Measurements from ENCODE around the gene GM2A.

GM2A gene

DNA sequence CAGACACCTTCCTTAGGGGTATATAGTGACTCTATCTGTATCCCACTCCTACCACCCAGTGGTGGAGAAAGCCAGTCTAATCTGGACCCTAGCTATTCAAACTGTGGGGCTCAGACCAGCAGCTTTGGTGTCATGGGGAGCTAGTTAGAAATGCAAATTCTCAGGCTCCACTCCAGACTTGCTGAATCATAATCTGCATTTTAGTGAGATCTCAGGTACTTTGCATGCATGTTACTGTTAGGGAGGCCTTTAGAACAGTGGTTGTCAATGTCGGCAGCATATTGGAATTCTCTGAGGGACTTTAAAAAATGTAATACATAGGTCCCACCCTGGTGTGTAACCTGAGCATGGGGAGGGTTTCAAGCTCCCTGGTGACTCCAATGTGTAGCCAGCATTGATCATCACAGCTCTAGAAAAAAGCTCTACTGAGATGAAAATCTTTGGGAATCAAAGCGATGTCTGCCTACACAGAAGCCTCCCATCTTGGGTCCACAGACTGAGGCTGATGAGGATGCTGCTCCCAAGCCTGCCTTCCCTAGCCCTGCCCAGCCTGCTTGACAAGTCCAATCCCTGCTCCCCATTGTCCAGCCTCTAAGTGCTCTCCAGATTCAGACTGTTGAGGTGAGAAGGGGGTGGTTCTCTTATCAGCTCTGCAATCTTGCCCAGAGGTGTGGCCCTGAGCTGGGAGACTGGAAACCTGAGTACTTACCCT, 11.9 kb upstream of the GM2A start:
- H3F3A ChIP-seq (ENCODE audit: low read depth), result no peaks in the 10 kb centered on the region
- H3K4me3 ChIP-seq (ENCODE audit: low read length, poor library complexity, severe bottlenecking), result no peak overlapping the region
- H3K4me2 ChIP-seq (ENCODE audit: low read depth, low read length, poor library complexity, severe bottlenecking), result no peak overlapping the region
- H2AFZ ChIP-seq (ENCODE audit: low read length), result no peak overlapping the region
- peaks cover 3% of the 10 kb centered on the region for H3K4me1 ChIP-seq (ENCODE audit: insufficient read depth, low read length, poor library complexity, severe bottlenecking)
- H3K9me3 ChIP-seq (ENCODE audit: insufficient read depth, low read depth, low read length), result no peaks in the 10 kb centered on the region
- H3K79me2 ChIP-seq (ENCODE audit: insufficient read depth, low read length), result no peaks in the 10 kb centered on the region
- H3K9ac ChIP-seq (ENCODE audit: low read depth, low read length, poor library complexity, severe bottlenecking), result no peak overlapping the region
- H3K36me3 ChIP-seq (ENCODE audit: insufficient read depth, low read length), result no peaks in the 10 kb centered on the region
- no peaks in the 10 kb centered on the region for H3K27me3 ChIP-seq (ENCODE audit: insufficient read depth, low read length, poor library complexity, severe bottlenecking)
- no peak for TF ChIP-seq EZH2phosphoT487 (IDR thresholded peaks at IDR 0.05; ENCODE audit: borderline replicate concordance)
- TF ChIP-seq, protein P1, sequence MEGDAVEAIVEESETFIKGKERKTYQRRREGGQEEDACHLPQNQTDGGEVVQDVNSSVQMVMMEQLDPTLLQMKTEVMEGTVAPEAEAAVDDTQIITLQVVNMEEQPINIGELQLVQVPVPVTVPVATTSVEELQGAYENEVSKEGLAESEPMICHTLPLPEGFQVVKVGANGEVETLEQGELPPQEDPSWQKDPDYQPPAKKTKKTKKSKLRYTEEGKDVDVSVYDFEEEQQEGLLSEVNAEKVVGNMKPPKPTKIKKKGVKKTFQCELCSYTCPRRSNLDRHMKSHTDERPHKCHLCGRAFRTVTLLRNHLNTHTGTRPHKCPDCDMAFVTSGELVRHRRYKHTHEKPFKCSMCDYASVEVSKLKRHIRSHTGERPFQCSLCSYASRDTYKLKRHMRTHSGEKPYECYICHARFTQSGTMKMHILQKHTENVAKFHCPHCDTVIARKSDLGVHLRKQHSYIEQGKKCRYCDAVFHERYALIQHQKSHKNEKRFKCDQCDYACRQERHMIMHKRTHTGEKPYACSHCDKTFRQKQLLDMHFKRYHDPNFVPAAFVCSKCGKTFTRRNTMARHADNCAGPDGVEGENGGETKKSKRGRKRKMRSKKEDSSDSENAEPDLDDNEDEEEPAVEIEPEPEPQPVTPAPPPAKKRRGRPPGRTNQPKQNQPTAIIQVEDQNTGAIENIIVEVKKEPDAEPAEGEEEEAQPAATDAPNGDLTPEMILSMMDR (conservative IDR thresholded peaks at IDR 0.05; ENCODE audit: low read length), result no peak
- no peaks in the 10 kb centered on the region for H3K9me2 ChIP-seq (replicated peaks; ENCODE audit: low read depth, low read length)
- H4K20me1 ChIP-seq (ENCODE audit: insufficient read depth, low read length, poor library complexity, severe bottlenecking), result no peaks in the 10 kb centered on the region

DNA sequence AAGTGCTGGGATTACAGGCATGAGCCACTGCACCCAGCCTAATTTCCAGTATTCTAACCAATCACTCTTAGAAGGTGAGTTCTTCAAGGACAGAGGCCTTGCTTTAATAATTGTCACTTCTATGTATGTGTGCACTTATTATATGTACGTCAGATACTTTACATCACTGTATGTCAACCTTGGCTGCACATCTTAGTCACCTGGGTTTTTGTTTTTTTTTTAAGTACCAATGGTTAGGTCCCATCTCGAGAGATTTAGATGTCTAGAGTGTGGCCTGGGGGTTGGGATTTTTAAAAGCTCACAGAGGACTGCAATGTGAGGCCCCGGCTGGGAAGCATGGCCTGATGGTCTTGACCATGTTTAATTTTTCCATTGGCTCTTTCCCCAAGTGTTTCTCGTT, 9.9 kb upstream of the GM2A start:
- H3K27me3 ChIP-seq (ENCODE audit: insufficient read depth, low read length, poor library complexity, severe bottlenecking), result no peaks in the 10 kb centered on the region
- TF ChIP-seq EZH2phosphoT487 (IDR thresholded peaks at IDR 0.05; ENCODE audit: borderline replicate concordance), result no peak
- H2AFZ ChIP-seq (ENCODE audit: low read length), result no peak overlapping the region
- no peak overlapping the region for H3K4me3 ChIP-seq (ENCODE audit: low read length, poor library complexity, severe bottlenecking)
- no peak overlapping the region for H3K4me2 ChIP-seq (ENCODE audit: low read depth, low read length, poor library complexity, severe bottlenecking)
- no peak overlapping the region for H3K9ac ChIP-seq (ENCODE audit: low read depth, low read length, poor library complexity, severe bottlenecking)
- no peaks in the 10 kb centered on the region for H4K20me1 ChIP-seq (ENCODE audit: insufficient read depth, low read length, poor library complexity, severe bottlenecking)
- H3K9me3 ChIP-seq (ENCODE audit: insufficient read depth, low read depth, low read length), result no peaks in the 10 kb centered on the region
- H3K4me1 ChIP-seq (ENCODE audit: insufficient read depth, low read length, poor library complexity, severe bottlenecking), result peaks cover 3% of the 10 kb centered on the region
- no peaks in the 10 kb centered on the region for H3K9me2 ChIP-seq (replicated peaks; ENCODE audit: low read depth, low read length)
- no peaks in the 10 kb centered on the region for H3K79me2 ChIP-seq (ENCODE audit: insufficient read depth, low read length)
- no peaks in the 10 kb centered on the region for H3F3A ChIP-seq (ENCODE audit: low read depth)
- H3K36me3 ChIP-seq (ENCODE audit: insufficient read depth, low read length), result no peaks in the 10 kb centered on the region

DNA sequence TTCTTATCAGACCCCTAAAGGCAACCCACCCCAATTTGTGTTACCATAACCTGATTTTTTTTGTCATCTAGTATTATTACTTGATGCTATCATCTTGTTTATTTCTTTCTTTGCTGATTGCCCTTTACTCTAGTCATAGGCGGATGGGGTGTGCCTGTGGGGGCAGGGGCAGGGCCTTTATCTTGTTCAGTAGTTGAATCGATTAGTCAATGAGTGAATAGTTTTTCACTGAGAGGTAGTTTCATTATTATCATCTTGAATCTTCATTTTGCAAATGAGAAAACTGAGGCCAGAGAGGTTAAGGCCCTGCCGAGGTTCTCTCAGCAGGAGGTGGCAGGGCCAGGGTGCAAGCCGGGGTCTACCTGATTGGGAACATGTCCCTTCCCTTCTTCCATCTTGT, 9.4 kb upstream of the GM2A start:
- H3K79me2 ChIP-seq (ENCODE audit: insufficient read depth, low read length), result no peaks in the 10 kb centered on the region
- H3F3A ChIP-seq (ENCODE audit: low read depth), result no peaks in the 10 kb centered on the region
- no peaks in the 10 kb centered on the region for H3K9me2 ChIP-seq (replicated peaks; ENCODE audit: low read depth, low read length)
- no peaks in the 10 kb centered on the region for H3K9me3 ChIP-seq (ENCODE audit: insufficient read depth, low read depth, low read length)
- H3K36me3 ChIP-seq (ENCODE audit: insufficient read depth, low read length), result no peaks in the 10 kb centered on the region
- no peak overlapping the region for H3K9ac ChIP-seq (ENCODE audit: low read depth, low read length, poor library complexity, severe bottlenecking)
- peaks cover 3% of the 10 kb centered on the region for H3K4me1 ChIP-seq (ENCODE audit: insufficient read depth, low read length, poor library complexity, severe bottlenecking)
- no peak for TF ChIP-seq EZH2phosphoT487 (IDR thresholded peaks at IDR 0.05; ENCODE audit: borderline replicate concordance)
- TF ChIP-seq, protein P1 (conservative IDR thresholded peaks at IDR 0.05; ENCODE audit: low read length), result no peak
- H4K20me1 ChIP-seq (ENCODE audit: insufficient read depth, low read length, poor library complexity, severe bottlenecking), result no peaks in the 10 kb centered on the region
- H3K4me2 ChIP-seq (ENCODE audit: low read depth, low read length, poor library complexity, severe bottlenecking), result no peak overlapping the region
- no peaks in the 10 kb centered on the region for H3K27me3 ChIP-seq (ENCODE audit: insufficient read depth, low read length, poor library complexity, severe bottlenecking)
- no peak overlapping the region for H3K4me3 ChIP-seq (ENCODE audit: low read length, poor library complexity, severe bottlenecking)
- H2AFZ ChIP-seq (ENCODE audit: low read length), result no peak overlapping the region

DNA sequence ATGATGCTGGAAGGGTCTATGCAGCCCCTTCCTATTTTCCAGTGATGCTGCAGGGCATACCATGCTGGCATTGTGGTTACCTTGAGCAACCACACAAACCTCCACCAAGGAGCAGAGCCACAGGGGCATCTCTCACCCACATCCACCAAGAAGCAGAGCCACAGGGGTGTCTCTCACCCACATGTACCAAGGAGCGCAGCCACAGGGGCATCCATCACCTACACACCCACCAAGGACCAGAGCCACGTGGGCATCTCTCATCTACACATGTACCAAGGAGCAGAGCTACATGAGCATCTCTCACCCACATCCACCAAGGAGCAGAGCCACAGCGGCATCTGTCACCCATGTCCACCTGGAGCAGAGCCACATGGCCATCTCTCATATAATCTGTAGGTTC, 8.8 kb upstream of the GM2A start:
- no peaks in the 10 kb centered on the region for H3F3A ChIP-seq (ENCODE audit: low read depth)
- no peaks in the 10 kb centered on the region for H3K9me2 ChIP-seq (replicated peaks; ENCODE audit: low read depth, low read length)
- no peaks in the 10 kb centered on the region for H3K79me2 ChIP-seq (ENCODE audit: insufficient read depth, low read length)
- no peak overlapping the region for H2AFZ ChIP-seq (ENCODE audit: low read length)
- H3K9me3 ChIP-seq (ENCODE audit: insufficient read depth, low read depth, low read length), result no peaks in the 10 kb centered on the region
- no peaks in the 10 kb centered on the region for H4K20me1 ChIP-seq (ENCODE audit: insufficient read depth, low read length, poor library complexity, severe bottlenecking)
- TF ChIP-seq EZH2phosphoT487 (IDR thresholded peaks at IDR 0.05; ENCODE audit: borderline replicate concordance), result no peak
- TF ChIP-seq, protein P1 (conservative IDR thresholded peaks at IDR 0.05; ENCODE audit: low read length), result no peak
- H3K36me3 ChIP-seq (ENCODE audit: insufficient read depth, low read length), result no peaks in the 10 kb centered on the region
- peaks cover 3% of the 10 kb centered on the region for H3K4me1 ChIP-seq (ENCODE audit: insufficient read depth, low read length, poor library complexity, severe bottlenecking)
- no peaks in the 10 kb centered on the region for H3K27me3 ChIP-seq (ENCODE audit: insufficient read depth, low read length, poor library complexity, severe bottlenecking)
- H3K4me2 ChIP-seq (ENCODE audit: low read depth, low read length, poor library complexity, severe bottlenecking), result no peak overlapping the region
- no peak overlapping the region for H3K4me3 ChIP-seq (ENCODE audit: low read length, poor library complexity, severe bottlenecking)
- H3K9ac ChIP-seq (ENCODE audit: low read depth, low read length, poor library complexity, severe bottlenecking), result no peak overlapping the region
